Neural progenitor cell (in vitro differentiated cells): ENCODE results near the gene TADA2A.

Experiments
- EZH2 ChIP-seq: fragments of 200-600 bp; sonication (generic); IDR thresholded peaks from 2 replicates; pipeline ENCODE4 v1.6.1; 2017; ENCODE audit warnings: antibody characterized with exemption, mild to moderate bottlenecking, moderate library complexity
- EZH2phosphoT487 ChIP-seq: fragments of 200-600 bp; sonication (generic); IDR thresholded peaks from 2 replicates; pipeline ENCODE4 v1.6.1; 2017; ENCODE audit warnings: antibody characterized with exemption
- TF ChIP-seq, protein P1 (sequence below): fragments of 200-600 bp; sonication (generic); IDR thresholded peaks from 2 replicates; pipeline ENCODE4 v1.5.1; 2017; ENCODE audit warnings: antibody characterized with exemption, mild to moderate bottlenecking

DNA sequence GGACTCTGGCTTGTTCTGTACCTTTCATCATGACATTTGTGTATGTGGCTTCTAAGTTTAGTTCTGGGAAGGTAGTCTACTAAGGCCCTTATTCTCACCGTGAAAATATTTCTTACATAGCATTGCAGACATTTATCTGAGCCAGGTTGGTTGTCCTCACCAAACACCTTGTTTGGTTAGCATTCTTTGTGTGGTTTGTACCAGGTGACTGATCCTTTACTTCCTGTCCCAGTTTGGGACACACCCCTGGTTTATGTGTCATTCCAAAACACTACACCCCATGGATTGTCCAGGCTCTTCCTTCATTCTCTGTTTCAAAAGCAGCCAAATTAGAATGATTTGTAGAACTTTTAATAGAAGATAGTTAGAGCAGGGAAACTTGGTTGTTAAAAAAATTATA lies 59.8 kb downstream of the TADA2A start:
- TF ChIP-seq EZH2 (no peak), EZH2phosphoT487 (no peak)
- TF ChIP-seq, protein P1, sequence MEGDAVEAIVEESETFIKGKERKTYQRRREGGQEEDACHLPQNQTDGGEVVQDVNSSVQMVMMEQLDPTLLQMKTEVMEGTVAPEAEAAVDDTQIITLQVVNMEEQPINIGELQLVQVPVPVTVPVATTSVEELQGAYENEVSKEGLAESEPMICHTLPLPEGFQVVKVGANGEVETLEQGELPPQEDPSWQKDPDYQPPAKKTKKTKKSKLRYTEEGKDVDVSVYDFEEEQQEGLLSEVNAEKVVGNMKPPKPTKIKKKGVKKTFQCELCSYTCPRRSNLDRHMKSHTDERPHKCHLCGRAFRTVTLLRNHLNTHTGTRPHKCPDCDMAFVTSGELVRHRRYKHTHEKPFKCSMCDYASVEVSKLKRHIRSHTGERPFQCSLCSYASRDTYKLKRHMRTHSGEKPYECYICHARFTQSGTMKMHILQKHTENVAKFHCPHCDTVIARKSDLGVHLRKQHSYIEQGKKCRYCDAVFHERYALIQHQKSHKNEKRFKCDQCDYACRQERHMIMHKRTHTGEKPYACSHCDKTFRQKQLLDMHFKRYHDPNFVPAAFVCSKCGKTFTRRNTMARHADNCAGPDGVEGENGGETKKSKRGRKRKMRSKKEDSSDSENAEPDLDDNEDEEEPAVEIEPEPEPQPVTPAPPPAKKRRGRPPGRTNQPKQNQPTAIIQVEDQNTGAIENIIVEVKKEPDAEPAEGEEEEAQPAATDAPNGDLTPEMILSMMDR, result no peak
